ENCODE data around the gene MB21D2.

Gene MB21D2

GRCh38 chr3:192943393-192943792 is 25.7 kb upstream of the MB21D2 start:
- Histone ChIP-seq H2AFZ (ENCODE audit: low read depth, low read length, severe bottlenecking) (no peak overlapping the region), H3K36me3 (ENCODE audit: low read length) (no peaks in the 10 kb centered on the region), H3K79me2 (ENCODE audit: insufficient read depth, low read length) (no peaks in the 10 kb centered on the region), H3K4me3 (ENCODE audit: insufficient read depth, low read length, poor library complexity, severe bottlenecking) (no peak overlapping the region), H3K27me3 (ENCODE audit: low read length) (no peaks in the 10 kb centered on the region), H3K4me2 (ENCODE audit: low read depth, low read length, poor library complexity, severe bottlenecking) (no peak overlapping the region), H3K27ac (ENCODE audit: low read depth, low read length) (no peak overlapping the region), H4K20me1 (ENCODE audit: low read depth, low read length) (no peaks in the 10 kb centered on the region), H3K9me2 (replicated peaks; ENCODE audit: insufficient read depth, low read length) (no peaks in the 10 kb centered on the region), H3K9ac (ENCODE audit: low read length) (no peak overlapping the region), H3F3A (ENCODE audit: insufficient read depth) (no peaks in the 10 kb centered on the region), H3K9me3 (ENCODE audit: insufficient read depth, low read length) (no peaks in the 10 kb centered on the region)
- TF ChIP-seq CTCF (IDR thresholded peaks at IDR 0.05; ENCODE audit: insufficient read depth, low read length, poor library complexity, severe bottlenecking): no peak
- TF ChIP-seq EZH2phosphoT487 (conservative IDR thresholded peaks at IDR 0.05; ENCODE audit: low read length): no peak

DNA sequence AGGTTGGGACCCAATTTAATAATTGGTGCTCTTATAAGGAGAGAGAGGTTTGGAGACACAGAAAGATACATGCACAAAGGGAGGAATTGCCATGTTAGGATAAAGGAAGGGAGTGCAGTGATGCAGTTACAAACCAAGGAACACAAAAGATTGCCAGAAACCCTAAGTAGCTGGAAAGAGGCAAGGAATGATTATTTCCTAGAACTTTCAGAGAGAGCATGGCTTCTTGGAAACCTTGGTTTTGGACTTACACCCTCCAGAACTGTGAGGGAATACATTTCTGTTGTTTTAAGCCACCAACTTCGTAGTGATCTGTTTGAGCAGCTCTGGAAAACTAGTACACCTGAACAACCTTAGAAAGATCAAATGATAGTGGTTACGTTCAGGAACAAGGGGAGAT is 25.0 kb upstream of the MB21D2 start:
- Histone ChIP-seq H3K4me2 (ENCODE audit: low read depth, low read length, poor library complexity, severe bottlenecking) (no peak overlapping the region), H3K27ac (ENCODE audit: low read depth, low read length) (no peak overlapping the region), H3K9me3 (ENCODE audit: insufficient read depth, low read length) (no peaks in the 10 kb centered on the region), H2AFZ (ENCODE audit: low read depth, low read length, severe bottlenecking) (no peak overlapping the region), H4K20me1 (ENCODE audit: low read depth, low read length) (no peaks in the 10 kb centered on the region), H3K4me3 (ENCODE audit: insufficient read depth, low read length, poor library complexity, severe bottlenecking) (no peak overlapping the region), H3K79me2 (ENCODE audit: insufficient read depth, low read length) (no peaks in the 10 kb centered on the region), H3F3A (ENCODE audit: insufficient read depth) (no peaks in the 10 kb centered on the region), H3K36me3 (ENCODE audit: low read length) (no peaks in the 10 kb centered on the region), H3K9ac (ENCODE audit: low read length) (no peak overlapping the region), H3K9me2 (replicated peaks; ENCODE audit: insufficient read depth, low read length) (no peaks in the 10 kb centered on the region), H3K27me3 (ENCODE audit: low read length) (no peaks in the 10 kb centered on the region)
- TF ChIP-seq EZH2phosphoT487 (conservative IDR thresholded peaks at IDR 0.05; ENCODE audit: low read length) (no peak), CTCF (IDR thresholded peaks at IDR 0.05; ENCODE audit: insufficient read depth, low read length, poor library complexity, severe bottlenecking) (no peak)

- Histone ChIP-seq H3K4me3 (ENCODE audit: insufficient read depth, low read length, poor library complexity, severe bottlenecking) (no peak overlapping the region), H4K20me1 (ENCODE audit: low read depth, low read length) (no peaks in the 10 kb centered on the region), H3K9me2 (replicated peaks; ENCODE audit: insufficient read depth, low read length) (no peaks in the 10 kb centered on the region), H3K9me3 (ENCODE audit: insufficient read depth, low read length) (no peaks in the 10 kb centered on the region), H3K27me3 (ENCODE audit: low read length) (no peaks in the 10 kb centered on the region), H3K4me2 (ENCODE audit: low read depth, low read length, poor library complexity, severe bottlenecking) (no peak overlapping the region), H3K36me3 (ENCODE audit: low read length) (no peaks in the 10 kb centered on the region), H3K79me2 (ENCODE audit: insufficient read depth, low read length) (no peaks in the 10 kb centered on the region), H3K27ac (ENCODE audit: low read depth, low read length) (no peak overlapping the region), H3K9ac (ENCODE audit: low read length) (no peak overlapping the region), H2AFZ (ENCODE audit: low read depth, low read length, severe bottlenecking) (no peak overlapping the region), H3F3A (ENCODE audit: insufficient read depth) (no peaks in the 10 kb centered on the region)
- no peak for TF ChIP-seq EZH2phosphoT487 (conservative IDR thresholded peaks at IDR 0.05; ENCODE audit: low read length)
- no peak for TF ChIP-seq CTCF (IDR thresholded peaks at IDR 0.05; ENCODE audit: insufficient read depth, low read length, poor library complexity, severe bottlenecking)
Measured at GRCh38 chr3:192940129-192940528, 22.5 kb upstream of the MB21D2 start.

DNA sequence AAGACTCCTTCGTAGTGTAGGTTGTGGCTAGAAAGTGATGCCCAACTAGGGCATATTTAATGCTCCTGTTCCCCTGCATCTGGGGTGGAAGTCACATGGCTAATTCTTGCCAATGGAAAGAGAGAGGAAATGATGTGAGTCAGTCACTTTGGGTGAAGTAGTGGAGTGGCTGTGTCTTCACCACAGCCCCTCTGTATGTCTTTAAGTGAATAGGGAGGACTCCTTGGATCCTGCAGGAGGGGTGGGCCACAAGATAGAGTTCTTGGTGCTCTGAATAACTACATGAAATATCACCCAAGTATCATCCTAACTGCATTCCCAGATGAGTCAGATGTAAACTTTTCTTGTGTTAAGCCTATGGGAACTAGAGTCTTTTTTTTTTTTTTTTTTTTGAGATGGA is 17.8 kb upstream of the MB21D2 start:
- H3K27me3 ChIP-seq (ENCODE audit: low read length): no peaks in the 10 kb centered on the region
- no peak overlapping the region for H3K27ac ChIP-seq (ENCODE audit: low read depth, low read length)
- H4K20me1 ChIP-seq (ENCODE audit: low read depth, low read length): no peaks in the 10 kb centered on the region
- no peaks in the 10 kb centered on the region for H3K79me2 ChIP-seq (ENCODE audit: insufficient read depth, low read length)
- H3K9me3 ChIP-seq (ENCODE audit: insufficient read depth, low read length): no peaks in the 10 kb centered on the region
- H3F3A ChIP-seq (ENCODE audit: insufficient read depth): no peaks in the 10 kb centered on the region
- no peak overlapping the region for H2AFZ ChIP-seq (ENCODE audit: low read depth, low read length, severe bottlenecking)
- no peak overlapping the region for H3K9ac ChIP-seq (ENCODE audit: low read length)
- H3K4me2 ChIP-seq (ENCODE audit: low read depth, low read length, poor library complexity, severe bottlenecking): no peak overlapping the region
- H3K36me3 ChIP-seq (ENCODE audit: low read length): no peaks in the 10 kb centered on the region
- TF ChIP-seq CTCF (IDR thresholded peaks at IDR 0.05; ENCODE audit: insufficient read depth, low read length, poor library complexity, severe bottlenecking): no peak
- no peak for TF ChIP-seq EZH2phosphoT487 (conservative IDR thresholded peaks at IDR 0.05; ENCODE audit: low read length)
- no peaks in the 10 kb centered on the region for H3K9me2 ChIP-seq (replicated peaks; ENCODE audit: insufficient read depth, low read length)
- H3K4me3 ChIP-seq (ENCODE audit: insufficient read depth, low read length, poor library complexity, severe bottlenecking): no peak overlapping the region

All from SU-DHL-6 (cell line).